GM18511 (cell line): ENCODE measurements around the gene KCNT1.

ENCODE experiments used
- ATAC-seq: cut with Tn5 transposase; IDR thresholded peaks from one replicate; pipeline ENCODE4 v1.9.1; 2021; ENCODE audit warnings: mild to moderate bottlenecking, moderate library complexity; ENCODE audit not compliant: unreplicated experiment

Gene KCNT1

DNA sequence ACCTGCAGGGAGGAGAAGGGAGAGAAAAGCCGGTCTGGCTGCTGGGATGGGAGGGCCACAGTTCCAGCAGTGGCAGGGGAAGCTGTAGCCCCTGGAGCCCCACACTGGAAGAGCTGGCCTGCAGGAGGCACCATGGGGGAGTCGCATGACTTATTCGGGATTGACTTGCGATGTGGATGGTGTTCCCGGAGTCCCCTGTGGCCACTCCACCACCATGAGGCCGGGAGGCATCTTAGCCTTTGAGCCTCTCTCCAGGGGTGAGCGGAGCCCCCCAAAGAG lies 92.0 kb downstream of the KCNT1 start:
- ATAC-seq = no peak

DNA sequence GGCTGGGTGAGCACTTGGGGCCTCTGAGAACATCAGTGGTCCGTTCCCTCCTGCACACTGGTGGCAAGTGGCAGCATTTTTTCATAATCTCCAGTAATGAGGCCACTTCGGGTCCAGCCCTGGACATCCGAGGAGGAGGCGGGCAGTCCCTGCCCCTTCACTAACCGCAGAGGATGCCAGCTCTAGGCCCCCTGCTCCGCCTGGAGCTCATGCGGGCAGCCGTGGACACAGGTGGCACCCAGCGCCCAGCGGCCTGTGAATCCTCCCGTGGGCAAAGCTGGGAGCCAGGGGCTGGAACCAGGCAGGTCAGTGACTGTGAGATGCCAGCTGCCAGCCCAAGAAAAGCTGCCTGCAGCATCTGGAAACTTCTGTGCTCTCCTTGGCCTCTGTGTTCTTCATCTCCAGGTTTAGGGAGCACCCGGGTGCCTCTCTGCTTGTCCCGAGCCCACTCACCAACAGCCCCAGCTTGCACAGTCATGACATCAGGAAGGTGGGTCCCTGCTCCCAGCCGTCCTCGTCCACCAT lies 92.4 kb downstream of the KCNT1 start:
- ATAC-seq = no peak

DNA sequence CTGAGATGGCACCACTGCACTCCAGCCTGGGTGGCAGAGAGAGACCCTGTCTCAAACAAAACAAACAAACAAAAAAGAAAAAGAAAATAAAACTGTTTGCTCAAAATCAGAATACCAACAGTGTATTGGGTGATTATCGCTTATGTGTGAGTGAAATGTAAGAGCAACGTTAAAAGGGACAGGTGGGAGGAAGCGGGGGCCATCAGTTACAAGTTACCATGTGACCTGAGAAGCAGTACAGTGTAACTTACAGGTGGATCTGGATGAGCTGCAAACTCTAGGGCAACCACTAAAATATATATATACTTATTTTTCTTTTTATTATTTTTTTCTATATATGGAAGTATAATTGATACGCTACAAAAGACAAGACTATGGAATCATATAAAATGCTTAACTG lies 93.4 kb downstream of the KCNT1 start:
- no peak for ATAC-seq

DNA sequence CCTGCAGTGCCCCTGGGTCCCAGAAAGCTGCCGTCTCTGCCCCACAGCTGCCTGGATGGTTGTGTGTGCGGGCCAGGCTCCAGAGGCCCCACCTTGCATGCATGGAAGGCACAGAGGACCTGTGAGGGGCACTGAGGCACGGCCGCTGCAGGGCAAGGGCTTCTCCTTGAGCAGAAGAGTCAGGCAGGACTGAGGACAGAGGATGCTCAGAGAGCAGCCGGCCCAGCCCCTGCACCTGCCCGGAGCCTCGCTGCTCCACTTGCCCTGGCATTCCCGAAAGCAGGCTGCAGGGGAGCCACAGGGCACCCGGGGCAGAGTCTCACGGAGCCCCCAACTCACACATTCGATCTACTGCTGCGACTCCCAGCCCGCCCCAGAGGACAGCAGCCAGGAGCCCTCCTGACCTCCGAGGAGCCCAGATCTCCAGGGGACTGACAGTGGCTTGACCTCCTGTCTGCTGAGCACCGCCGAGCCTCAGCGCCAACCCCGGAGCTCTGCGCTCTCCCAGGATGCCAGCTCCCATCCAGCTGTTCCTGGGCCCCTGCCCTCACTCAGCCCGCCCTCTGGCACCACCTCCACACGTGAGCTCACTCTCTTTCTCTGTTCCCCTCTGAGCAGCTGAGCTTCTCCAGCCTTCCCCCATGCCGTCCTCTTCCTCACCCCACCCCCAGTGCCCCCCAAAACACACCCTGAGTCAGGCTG lies 95.0 kb downstream of the KCNT1 start:
- ATAC-seq = no peak

DNA sequence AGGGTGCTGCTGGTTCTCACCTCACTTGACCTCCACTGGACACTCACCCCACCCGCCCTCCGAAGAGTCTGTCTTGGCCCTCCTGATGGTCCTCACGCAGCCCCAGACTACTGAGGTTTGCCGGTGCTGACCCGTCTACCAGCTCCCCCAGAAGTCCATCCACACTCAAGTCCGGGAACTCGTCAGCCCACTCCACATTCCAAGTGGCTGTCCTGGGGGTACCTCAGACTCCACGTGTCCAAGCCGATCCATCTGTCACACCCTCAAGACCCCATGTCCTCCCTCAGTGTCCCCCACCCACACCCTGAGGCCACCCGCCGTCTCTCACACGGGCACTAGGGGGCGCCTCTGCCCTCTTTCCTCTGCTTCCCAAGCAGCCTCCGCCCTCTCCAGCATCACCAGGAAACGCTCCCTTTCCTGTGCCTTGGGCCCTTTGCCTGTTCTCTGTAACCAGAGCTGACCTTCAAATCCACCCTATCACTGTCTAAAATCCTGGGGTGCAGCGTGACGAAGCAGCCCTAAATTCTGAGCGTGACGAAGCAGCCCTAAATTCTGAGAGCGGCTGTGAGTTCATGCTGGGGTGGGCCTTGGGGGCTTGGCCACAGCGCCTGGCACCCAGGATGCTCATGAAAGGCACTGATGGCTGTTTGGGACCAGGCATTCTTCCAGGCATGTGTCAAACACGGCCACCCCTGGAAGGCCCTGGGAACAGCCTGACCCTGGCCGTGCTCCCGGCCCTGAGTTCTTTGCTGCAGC lies 95.7 kb downstream of the KCNT1 start:
- ATAC-seq = no peak

DNA sequence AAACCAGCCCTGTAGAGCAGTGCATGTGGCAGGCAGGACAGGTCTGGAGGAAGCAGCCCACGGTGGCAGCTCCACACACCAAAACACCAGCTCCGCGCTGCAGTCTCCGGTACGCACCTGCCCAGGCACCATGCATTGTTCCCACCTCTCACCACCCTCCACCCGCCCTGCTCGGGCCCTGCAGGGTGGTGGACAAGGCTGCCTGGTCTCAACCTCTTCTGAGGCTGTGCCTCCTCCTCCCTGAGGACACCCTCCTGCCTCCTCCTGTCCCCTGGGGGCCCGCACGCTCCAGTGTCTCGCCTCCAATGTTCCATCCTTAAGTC lies 96.2 kb downstream of the KCNT1 start:
- no peak for ATAC-seq

DNA sequence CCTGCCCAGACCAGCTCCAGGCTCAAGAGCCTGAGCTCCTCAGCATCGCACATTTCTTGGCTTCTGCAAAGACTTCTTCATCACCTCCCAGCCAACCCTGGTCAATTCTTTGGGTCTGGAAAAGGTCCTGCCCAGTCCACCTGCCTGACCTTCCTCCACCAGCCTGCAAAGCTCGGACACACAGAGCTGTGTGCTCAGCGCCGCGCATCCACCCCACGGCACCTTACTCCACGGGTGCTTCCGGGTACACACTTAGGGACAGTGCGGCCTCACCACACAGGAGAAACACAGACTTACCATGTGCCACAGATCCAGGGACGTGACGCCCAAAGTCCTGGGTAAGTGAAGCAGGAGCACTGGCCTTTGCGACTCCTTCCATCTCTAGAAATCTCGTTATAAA lies 97.3 kb downstream of the KCNT1 start:
- ATAC-seq = no peak

DNA sequence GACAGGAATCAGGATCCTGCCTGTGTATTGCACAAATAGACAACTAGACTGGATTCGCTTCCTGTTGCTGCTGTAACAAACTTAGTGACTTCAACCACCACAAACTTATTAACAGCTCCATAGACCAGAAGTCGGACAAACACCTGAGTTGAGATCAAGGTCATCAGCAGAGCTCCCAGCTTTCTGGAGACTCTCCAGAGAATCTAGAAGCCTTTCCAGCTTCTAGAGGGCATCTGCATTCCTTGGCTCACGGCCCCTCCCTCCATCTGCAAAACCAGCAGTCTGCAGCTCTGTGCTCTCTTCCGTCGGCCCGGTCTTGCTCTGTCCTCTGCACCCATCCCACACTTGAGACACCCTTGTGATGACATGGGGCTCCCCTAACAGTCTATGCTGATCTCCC lies 99.1 kb downstream of the KCNT1 start:
- ATAC-seq = no peak

DNA sequence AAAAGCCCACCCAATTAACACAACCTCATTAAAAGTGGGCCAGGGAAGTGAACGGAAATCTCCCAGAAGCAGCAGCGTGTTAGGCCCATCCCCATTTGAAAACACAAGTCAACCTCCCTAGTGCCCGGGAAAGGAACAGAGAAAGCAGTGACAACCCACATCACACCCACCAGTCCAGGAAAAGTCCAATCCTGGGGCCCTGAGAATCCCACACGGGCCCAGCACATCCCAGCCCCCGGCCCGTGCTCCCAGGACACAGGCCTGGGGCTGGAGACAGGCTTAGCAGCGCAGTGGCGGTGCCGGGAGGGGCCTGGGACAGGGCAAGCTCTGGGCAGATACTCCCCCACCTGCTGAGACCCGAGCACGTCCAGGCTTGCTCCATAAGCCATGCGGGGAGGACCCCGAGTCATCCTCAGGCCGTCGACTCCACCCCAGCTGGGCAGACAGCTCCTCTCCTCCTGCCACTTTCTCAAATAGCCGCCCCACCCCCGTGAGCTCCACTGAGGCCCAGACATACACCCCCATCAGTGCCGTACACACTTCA lies 101.0 kb downstream of the KCNT1 start:
- ATAC-seq = no peak

DNA sequence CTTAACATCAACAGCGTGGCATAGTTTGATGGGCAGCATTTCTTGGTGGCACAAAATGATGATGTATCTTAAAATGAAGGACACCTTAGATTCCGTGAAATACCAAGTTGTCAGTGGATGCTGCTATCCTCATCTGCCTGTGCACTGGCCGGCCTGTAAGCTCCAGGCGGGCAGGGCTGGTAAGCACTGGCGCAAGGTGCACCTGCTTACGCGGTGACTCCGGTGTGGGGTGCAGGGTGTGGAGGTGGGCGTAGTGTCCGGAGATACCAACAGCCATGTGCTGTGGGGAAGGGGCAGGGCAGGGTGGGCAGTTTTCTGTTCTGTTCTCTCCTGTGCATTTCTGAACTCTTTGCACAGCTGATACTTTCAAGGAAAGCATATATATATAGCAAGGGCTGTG lies 101.5 kb downstream of the KCNT1 start:
- no peak for ATAC-seq

DNA sequence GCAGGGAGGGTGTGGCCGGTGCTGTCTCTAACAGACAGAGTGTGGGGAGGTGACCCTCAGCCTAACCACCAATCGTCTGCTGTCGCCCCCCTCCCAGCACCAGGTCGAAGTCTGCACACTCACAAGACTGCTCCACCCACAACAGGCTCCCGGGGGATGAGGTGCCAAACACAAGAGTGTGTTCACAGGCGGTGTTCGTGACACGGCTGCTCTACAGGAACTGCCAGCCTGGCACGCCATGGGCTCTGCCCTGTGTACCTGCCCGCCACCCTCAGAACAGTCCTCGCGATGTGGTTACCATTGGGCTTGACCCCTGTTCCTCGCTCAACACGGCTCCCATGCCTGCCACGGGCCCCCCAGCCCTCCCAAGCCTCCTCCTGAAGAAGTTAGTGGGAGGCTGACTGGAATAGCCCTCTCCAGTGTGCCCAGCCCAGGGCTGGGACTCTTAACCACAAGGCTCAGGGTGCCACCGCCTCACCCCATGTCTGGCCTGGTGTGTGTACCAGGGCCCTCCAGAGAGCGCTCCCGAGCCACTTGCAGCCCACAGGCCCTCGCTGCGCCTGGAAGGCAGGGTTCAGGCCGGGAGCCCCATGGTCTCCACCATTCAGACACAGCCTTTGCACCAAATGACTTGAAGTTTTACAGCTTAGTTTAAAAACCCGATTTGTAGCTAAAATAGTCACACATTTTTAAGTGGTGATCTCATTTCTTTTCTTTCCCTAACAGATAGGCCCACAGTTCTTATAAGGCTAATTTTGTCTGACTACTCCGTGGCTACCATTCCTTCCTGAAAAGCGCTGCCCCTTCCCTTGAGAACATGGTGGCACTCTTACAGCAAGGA lies 102.8 kb downstream of the KCNT1 start:
- ATAC-seq = no peak

DNA sequence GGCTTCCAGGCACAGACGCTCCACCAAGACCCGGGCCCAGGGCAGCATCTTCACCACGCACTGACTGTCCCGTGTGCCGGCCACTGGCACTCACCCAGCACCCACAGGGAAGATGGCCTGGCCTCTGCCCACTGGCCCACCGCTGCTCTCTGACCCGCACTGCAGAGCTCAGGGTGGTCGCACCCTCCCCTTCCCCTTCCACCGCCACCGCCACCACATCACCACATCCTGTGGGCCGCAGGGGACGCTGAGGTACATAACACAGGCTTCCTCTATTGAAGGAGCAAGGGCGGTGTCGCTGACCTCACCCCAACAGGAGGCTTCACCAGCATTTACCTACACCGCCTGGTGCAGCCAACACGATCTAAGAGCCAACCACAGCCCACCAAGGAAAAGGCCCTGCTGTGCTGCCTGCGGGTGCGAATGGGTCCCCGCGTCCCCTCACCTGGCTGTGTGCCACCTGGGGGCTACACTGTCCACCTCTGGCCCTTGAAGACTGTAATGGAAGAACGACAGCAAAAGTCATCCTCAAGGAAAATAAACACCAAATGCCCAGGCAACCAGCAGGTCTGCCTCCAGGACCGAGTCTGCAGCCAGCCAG lies 103.5 kb downstream of the KCNT1 start:
- no peak for ATAC-seq

DNA sequence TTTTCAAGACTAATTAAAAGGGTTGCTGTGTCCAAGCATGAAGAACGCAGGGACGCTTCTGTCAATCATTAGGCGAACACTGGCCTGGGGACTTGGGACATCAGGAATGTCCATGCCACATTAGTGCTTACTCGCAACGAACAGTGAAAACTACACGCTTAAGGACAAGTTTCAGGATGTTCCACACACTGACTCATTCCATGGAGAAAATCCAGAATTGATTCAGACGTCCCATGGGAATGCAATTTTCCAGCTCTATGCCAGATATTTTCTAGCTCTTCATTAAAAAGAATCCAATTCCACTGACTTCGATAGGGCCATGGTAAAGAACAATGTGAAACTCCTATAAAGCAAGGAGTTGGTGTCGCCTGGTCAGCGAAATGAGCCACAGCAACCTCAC lies 107.2 kb downstream of the KCNT1 start:
- no peak for ATAC-seq

DNA sequence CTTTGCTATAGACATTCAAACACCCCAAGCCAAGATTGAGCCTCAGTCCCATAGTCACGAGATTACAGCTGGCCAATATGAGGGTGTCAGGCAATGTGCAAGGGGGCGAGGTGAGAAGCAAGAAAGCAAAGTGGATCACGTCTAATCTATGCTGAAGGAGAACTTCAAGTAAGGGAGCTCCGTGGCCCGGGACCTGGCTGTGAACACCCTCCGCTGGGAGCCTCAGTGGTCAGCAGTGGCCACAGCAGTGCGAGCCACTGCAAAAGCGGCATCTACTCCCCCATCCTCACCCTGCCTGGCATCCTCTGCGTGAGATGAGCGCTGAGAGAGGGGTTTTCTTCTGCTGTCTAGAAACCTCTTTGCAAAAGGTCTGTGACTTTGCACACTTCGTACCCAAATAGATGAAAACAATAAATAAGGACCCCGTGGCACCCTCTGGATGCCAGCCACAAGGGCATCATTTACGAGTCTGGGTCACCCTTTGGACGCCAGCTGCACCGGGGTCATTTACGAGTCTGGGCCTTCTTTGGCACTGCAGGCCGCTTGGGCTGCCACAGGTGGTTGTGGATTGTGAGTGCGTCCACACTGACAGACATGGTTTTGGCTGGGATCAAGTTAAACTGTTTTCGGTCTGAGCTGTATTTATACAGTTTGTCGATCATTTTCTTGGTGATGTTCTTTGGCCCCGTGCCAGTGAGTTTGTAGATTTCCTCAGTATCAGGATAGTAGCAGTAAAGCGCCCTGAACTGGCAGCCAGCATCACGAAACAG lies 109.0 kb downstream of the KCNT1 start:
- ATAC-seq = no peak

DNA sequence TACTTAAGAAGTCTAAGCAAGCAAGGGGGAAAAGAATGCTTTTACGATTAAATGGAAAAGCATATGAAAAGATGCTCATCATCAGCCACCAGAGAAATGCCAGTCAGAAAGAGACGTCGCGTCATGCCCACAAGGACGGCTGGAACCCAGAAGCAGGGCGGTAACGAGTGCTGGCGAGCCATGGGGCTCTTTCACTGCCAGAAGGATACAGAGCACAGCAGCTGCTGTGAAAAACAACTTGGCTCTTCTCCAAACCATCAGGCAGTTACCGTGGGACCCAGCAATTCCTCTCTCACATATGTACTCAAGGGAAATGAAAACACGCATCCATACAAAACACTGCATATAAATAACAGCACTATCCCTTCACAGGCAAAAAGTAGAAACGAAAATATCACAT lies 109.8 kb downstream of the KCNT1 start:
- ATAC-seq = no peak

DNA sequence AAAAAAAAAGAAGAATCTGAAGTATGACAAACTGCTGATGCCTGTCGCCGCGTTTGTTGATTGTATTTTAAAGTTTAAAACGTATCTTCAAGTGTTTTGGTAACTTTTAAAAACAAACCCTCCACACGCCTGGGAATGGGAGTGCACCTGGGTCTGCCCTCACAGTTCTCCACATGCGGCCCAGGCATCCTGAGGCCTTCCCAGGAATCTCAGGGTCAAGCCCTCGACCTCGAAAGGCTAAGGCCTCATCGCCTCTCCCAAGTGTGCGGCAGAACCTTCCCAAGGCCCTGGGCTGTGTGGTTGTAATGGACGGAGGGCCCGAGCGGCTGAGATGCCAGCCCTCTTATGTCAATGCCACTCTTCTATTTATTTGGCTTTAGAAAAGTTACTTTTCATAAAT lies 111.0 kb downstream of the KCNT1 start:
- ATAC-seq = no peak

DNA sequence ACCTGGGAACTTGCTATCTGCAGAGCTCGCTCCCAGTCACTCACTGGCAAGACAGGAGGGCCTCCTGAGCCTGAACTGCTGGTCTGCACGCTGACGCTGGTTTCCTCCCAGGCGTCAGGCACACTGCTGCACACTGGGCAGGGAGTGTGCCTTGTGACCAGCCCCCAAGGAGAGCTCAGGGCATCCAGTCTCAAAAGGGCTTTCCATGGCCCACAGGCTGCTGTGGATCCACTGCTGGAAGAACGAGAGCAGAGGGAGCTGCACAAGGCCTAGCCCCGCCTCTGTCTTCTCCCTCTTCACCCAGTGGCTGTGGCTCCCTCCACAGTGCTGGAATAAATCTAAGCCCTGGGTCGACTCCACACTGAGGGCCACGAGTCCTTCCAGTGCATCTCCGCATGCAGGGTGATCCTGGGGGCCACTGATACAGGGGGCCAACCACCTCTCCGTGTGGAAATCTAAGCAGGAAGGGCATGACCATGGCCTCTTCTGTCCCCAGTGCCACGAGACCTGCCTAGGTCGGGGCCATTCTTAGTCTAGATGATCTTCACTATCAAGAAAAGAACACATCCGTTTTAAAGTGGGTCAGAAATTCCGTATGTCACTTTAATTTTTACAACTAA lies 111.8 kb downstream of the KCNT1 start:
- no peak for ATAC-seq

DNA sequence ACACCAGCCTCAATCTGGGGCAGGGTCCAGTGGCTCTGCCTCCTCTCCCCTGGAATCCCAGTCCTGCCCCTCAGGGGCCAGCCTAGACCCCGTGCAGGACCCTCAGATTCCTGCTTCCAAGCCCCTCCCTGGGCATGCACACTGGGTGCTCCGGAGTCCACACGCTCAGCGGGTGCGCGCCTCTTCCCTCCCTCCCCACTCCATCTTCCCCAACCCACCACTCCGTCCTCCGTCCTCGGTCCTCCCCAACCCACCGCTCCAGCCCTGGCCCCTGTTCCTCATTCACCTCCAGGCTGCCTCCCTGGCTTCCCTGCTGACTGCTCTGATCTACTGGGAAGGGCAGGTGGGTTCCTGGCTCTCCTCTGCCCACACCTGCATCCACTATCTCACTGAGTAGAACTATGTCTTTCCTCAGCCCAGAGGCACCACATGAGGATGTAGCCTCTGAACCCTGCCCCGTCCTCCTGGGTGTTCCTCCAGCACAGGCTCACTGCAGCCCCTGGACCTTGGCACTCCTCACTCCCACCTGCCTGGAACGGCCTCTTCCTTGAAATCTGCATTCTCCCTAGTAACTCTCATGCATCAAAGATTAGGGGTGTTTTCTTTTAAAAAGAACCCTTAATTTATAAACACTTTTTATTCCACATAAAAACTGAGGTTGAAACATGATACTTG lies 112.6 kb downstream of the KCNT1 start:
- ATAC-seq = no peak

DNA sequence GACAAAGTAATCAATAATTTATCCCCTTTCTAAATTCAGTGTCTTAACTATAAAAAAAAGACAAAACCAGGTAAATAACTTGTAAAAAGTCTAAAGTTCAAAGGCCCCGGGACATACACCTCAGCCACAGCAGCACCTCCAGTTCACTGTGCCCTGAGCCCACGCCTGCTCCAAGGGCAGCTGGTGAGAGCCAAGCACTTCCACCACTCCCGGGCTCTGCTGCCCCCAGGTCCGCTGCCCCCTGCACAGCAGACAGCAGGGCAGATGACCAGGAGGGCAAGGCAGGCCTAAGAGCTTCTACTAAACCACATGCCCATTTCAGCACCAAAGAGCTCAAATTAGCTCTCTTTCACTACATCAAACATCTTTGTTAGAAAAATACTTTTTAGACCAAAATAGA lies 113.4 kb downstream of the KCNT1 start:
- ATAC-seq = no peak
